ENCODE results near the gene ATRN.

DNA sequence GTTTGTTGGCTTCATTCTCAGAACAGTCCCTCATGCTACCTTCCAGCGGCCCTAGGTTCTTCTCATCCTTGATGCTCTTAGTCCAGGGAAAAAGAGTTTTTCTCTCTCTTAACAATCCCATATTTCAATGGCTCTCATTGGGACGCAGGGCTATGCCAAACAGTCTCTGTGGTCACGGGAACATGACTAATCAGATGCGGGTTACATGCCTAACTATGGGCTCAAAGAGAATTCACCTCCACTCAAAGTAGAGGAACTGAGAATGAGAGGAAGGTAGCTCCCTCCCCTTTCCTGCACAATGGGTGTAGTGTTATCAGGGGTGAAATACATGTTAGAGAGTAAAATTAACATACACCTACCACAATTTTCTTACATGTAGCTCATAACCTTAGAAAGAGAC is 18.1 kb upstream of the ATRN start:
- no peak for TF ChIP-seq TAF1 (IDR thresholded peaks at IDR 0.05; ENCODE audit: low read depth, low read length)
- no peak for TF ChIP-seq CREB1 (IDR thresholded peaks at IDR 0.05)
- TF ChIP-seq, protein P1, sequence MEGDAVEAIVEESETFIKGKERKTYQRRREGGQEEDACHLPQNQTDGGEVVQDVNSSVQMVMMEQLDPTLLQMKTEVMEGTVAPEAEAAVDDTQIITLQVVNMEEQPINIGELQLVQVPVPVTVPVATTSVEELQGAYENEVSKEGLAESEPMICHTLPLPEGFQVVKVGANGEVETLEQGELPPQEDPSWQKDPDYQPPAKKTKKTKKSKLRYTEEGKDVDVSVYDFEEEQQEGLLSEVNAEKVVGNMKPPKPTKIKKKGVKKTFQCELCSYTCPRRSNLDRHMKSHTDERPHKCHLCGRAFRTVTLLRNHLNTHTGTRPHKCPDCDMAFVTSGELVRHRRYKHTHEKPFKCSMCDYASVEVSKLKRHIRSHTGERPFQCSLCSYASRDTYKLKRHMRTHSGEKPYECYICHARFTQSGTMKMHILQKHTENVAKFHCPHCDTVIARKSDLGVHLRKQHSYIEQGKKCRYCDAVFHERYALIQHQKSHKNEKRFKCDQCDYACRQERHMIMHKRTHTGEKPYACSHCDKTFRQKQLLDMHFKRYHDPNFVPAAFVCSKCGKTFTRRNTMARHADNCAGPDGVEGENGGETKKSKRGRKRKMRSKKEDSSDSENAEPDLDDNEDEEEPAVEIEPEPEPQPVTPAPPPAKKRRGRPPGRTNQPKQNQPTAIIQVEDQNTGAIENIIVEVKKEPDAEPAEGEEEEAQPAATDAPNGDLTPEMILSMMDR (IDR thresholded peaks at IDR 0.05; ENCODE audit: control extremely low read depth in 1 of 3, insufficient read depth in 1 of 3, low read depth in 1 of 3, low read length in 3 of 3): no peak
- no peak for TF ChIP-seq JUN (IDR thresholded peaks at IDR 0.05; ENCODE audit: low read depth, low read length)
- no peak for TF ChIP-seq GTF2F1 (IDR thresholded peaks at IDR 0.05; ENCODE audit: borderline replicate concordance, low read depth, low read length)
- TF ChIP-seq RAD21 (IDR thresholded peaks at IDR 0.05 in 1 of 2, conservative IDR thresholded peaks at IDR 0.05 in 1 of 2; ENCODE audit: low read depth in 2 of 2, low read length in 2 of 2): no peak

Measured in H1 (cell line).